PFSK-1 (cell line): Measurements from ENCODE around the gene TREML1.

Source experiments
- FOXP2 ChIP-seq: optimal IDR thresholded peaks from 2 replicates; pipeline ENCODE3; 2011; ENCODE audit warnings: borderline replicate concordance, control low read depth, inconsistent platforms; ENCODE audit not compliant: insufficient read depth; ENCODE audit errors: extremely low read length, extremely low read depth
- POLR2AphosphoS5 ChIP-seq: IDR thresholded peaks from 2 replicates; pipeline ENCODE4 v1.6.1; 2012; ENCODE audit warnings: low read depth, mild to moderate bottlenecking, control low read depth, low read length, moderate library complexity
- SIN3A ChIP-seq: IDR thresholded peaks from 2 replicates; pipeline ENCODE4 v1.6.1; 2012; ENCODE audit warnings: mild to moderate bottlenecking, low read length, moderate library complexity, borderline replicate concordance; ENCODE audit not compliant: insufficient read depth
- TAF1 ChIP-seq: IDR thresholded peaks from 2 replicates; pipeline ENCODE4 v1.6.1; 2012; ENCODE audit warnings: low read length, control low read depth, borderline replicate concordance; ENCODE audit not compliant: insufficient read depth

- no peak for TF ChIP-seq TAF1
- TF ChIP-seq SIN3A, result no peak
- TF ChIP-seq POLR2AphosphoS5, result no peak
- no peak for TF ChIP-seq FOXP2
Observed at GRCh38 chr6:41194386-41194785, 40.2 kb upstream of the TREML1 start.
